H54 (cell line): ENCODE results near the gene GNB5.
"Not testable (repeated sequence)": the region's sequence is repeated elsewhere in the genome, so short reads cannot be mapped to it uniquely, and the experiment has no call there.

Experiments
- DNase-seq: peaks from one replicate; pipeline ENCODE4 v3.0.0; 2011; ENCODE audit warnings: low spot score, mixed read lengths; ENCODE audit not compliant: insufficient read length
- FAIRE-seq: peaks from 3 replicates; lab custom pipeline; 2011; peaks lifted over from hg19 to GRCh38; lab: Jason Lieb, UNC
- POLR2A ChIP-seq: IDR thresholded peaks from 2 replicates; pipeline ENCODE4 v1.6.1; 2011; ENCODE audit warnings: low read depth, mild to moderate bottlenecking, low read length

Gene GNB5

GRCh38 chr15:52097180-52097579 lies 94.0 kb downstream of the GNB5 start:
- TF ChIP-seq POLR2A, result no peak
- DNase-seq, result no peak
- FAIRE-seq, result no peak

GRCh38 chr15:52096536-52096935 lies 94.7 kb downstream of the GNB5 start:
- DNase-seq, FAIRE-seq: not testable (repeated sequence)

- no peak for FAIRE-seq
- DNase-seq, result no peak
Observed at GRCh38 chr15:52095597-52096262, 95.5 kb downstream of the GNB5 start.

GRCh38 chr15:52094811-52095584 lies 96.2 kb downstream of the GNB5 start:
- TF ChIP-seq POLR2A, result no peak
- no peak for FAIRE-seq
- DNase-seq, result no peak

More at GRCh38 chr15:52095597-52096262, 95.5 kb downstream of the GNB5 start:
- no peak for TF ChIP-seq POLR2A

DNA sequence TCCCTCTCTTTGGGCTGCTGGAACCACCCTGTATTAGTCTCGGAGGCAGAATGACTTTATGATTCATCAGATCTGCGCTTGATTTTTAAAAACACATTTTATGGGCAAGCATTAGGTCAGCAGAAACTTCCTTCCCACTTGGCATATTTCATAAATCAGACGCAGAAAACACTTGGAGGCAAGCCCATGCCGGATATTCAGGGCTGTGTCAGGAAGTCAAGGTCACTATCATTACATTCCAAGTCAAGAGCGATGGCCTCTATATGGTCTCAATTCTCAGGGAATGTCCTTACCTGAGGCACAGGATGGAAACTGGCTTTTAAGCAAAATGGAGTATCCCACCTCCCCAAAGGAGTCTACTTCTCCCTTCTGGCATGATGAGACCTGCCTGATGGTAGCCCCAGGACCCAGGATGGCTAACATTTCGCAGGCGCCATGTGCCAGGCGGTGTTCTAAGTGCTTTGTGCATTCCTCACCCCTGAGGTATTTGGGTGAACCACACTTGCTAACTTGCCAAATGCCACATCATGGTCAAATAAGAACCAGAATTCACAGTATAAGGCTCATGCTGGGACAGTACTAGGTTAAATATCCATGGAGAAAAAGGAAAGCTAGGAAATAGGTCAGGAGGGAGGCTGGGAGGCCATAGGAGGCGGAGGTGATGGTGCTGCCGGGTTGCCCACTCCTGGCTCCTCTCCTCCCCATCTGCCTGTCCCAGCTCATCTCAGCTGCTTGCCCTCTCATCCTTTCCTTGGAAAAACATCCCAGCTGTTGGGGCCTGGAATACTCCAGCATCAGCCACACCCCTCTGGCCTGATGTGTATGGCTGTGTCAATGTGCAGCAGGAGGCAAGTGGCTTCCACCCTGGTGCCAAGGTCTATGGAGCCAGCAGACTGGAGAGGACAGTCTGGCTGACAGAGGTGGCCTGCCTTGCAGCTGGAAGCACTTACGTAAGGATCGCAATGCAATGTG lies 97.4 kb downstream of the GNB5 start:
- DNase-seq (peak; percentile 29), FAIRE-seq (peak; percentile 72)
- no peak for TF ChIP-seq POLR2A

DNA sequence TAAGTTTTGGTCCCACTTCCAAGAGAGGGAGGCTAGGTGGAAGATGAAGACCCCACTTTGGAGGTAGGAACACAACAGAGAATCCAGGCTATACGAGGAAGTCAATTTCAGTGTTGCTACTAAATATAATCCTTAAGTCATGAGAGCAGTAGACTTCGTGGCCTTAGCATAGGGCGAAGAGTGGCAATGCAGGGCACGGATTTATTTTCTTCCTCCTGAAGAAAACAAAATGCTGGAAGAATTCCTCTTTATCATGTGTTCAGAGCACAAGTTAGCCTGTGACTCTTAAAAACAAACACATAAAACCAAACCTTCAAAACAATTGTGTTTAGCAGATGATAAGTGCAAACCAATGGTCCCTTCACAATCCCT lies 98.0 kb downstream of the GNB5 start:
- FAIRE-seq (no peak), DNase-seq (no peak)
- no peak for TF ChIP-seq POLR2A

DNA sequence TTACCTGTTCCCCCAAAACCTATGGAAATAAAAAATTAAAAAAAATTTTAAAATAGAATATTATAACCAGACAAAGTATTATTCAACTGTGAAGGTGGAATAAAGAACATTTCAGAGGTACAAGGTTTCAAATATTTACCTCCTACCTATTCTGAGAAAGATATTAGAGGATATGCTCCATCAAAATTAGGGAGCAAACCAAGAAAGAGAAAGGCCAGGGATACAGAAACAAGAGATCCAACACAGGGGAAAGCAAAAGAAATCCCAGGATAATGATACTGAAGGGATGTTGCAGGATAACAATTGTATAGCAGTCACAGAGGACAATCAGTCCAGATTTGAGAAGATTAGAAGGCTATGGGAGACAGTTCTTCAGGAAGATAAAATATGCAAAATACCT lies 101.0 kb downstream of the GNB5 start:
- FAIRE-seq (no peak), DNase-seq (no peak)
- no peak for TF ChIP-seq POLR2A

- no peak for DNase-seq
Observed at GRCh38 chr15:52086011-52086786, 105.0 kb downstream of the GNB5 start.

DNA sequence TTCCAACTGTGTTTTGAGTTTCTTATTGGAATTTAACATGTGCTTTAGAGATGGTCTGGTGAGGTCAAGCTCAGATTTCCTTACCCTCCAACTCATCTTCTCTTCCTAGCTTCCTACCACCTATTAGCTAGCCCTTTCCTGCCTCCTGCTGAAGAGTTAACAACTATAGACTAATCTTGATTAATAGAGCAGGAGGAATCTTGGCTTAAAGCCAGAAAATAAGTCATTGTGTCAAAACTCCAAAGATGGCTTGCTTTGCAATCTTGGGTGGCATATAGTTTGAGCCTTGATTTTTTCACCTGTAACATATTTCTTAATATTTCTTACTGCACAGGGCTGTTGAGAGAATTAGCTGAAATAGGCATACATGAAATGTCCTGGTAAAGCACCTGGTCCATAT lies 105.9 kb downstream of the GNB5 start:
- DNase-seq (no peak), FAIRE-seq (no peak)
- no peak for TF ChIP-seq POLR2A

More at GRCh38 chr15:52086011-52086786, 105.0 kb downstream of the GNB5 start:
- no peak for FAIRE-seq
- TF ChIP-seq POLR2A, result no peak

- FAIRE-seq, result no peak
- DNase-seq, result no peak
Observed at GRCh38 chr15:52083603-52084002, 107.6 kb downstream of the GNB5 start.

GRCh38 chr15:52083037-52083359 lies 108.2 kb downstream of the GNB5 start:
- FAIRE-seq, DNase-seq: not testable (repeated sequence)

More at GRCh38 chr15:52083603-52084002, 107.6 kb downstream of the GNB5 start:
- TF ChIP-seq POLR2A, result no peak

- TF ChIP-seq POLR2A, result no peak
- FAIRE-seq (no peak), DNase-seq (no peak)
Observed at GRCh38 chr15:52082197-52083036, 108.8 kb downstream of the GNB5 start.
